Stimulated activated CD8-positive, alpha-beta memory T cell treated with anti-CD3 and anti-CD28 coated beads, Interleukin-15, amount 100 ng/mL, for 48 hours (primary cell): ENCODE results near the gene ADCYAP1R1.

Experiments
- DNase-seq, 2 donors: peaks; one replicate each; pipeline ENCODE4 v3.0.0-alpha.2; 2020; ENCODE audit warnings: low read depth in 2 of 2

The ADCYAP1R1 gene

GRCh38 chr7:31087351-31087750, 35.2 kb downstream of the ADCYAP1R1 start:
- no peak for DNase-seq

- DNase-seq, result no peak
Observed at GRCh38 chr7:31091924-31092434, 39.9 kb downstream of the ADCYAP1R1 start.

GRCh38 chr7:31092606-31093005, 40.5 kb downstream of the ADCYAP1R1 start:
- no peak for DNase-seq

GRCh38 chr7:31093282-31093681, 41.2 kb downstream of the ADCYAP1R1 start:
- no peak for DNase-seq

- DNase-seq, result no peak
Observed at GRCh38 chr7:31094271-31094670, 42.2 kb downstream of the ADCYAP1R1 start.

- no peak for DNase-seq
Observed at GRCh38 chr7:31095286-31096197, 43.4 kb downstream of the ADCYAP1R1 start.

GRCh38 chr7:31096198-31096876, 44.2 kb downstream of the ADCYAP1R1 start:
- DNase-seq, result no peak

- no peak for DNase-seq
Observed at GRCh38 chr7:31096877-31097258, 44.8 kb downstream of the ADCYAP1R1 start.

- no peak for DNase-seq
Observed at GRCh38 chr7:31098642-31099360, 46.7 kb downstream of the ADCYAP1R1 start.

- no peak for DNase-seq
Observed at GRCh38 chr7:31099451-31100444, 47.6 kb downstream of the ADCYAP1R1 start.

- DNase-seq, result no peak
Observed at GRCh38 chr7:31100445-31100844, 48.3 kb downstream of the ADCYAP1R1 start.

GRCh38 chr7:31100871-31101270, 48.8 kb downstream of the ADCYAP1R1 start:
- DNase-seq, result no peak

GRCh38 chr7:31101544-31101943, 49.4 kb downstream of the ADCYAP1R1 start:
- DNase-seq, result no peak

- no peak for DNase-seq
Observed at GRCh38 chr7:31102151-31102972, 50.3 kb downstream of the ADCYAP1R1 start.

- no peak for DNase-seq
Observed at GRCh38 chr7:31102973-31103850, 51.1 kb downstream of the ADCYAP1R1 start.

GRCh38 chr7:31104361-31105255, 52.5 kb downstream of the ADCYAP1R1 start:
- DNase-seq, result no peak

GRCh38 chr7:31105256-31105950, 53.3 kb downstream of the ADCYAP1R1 start:
- DNase-seq, result no peak
